BLaER1 (cell line): Measurements from ENCODE around the gene P2RX2.

Experiments used
- H3K27ac ChIP-seq: shearing (Covaris generic); formaldehyde crosslinking; 2 replicates; pipeline ENCODE4 v1.8.1; 2022
- H3K27me3 ChIP-seq: shearing (Covaris generic); formaldehyde crosslinking; 2 replicates; pipeline ENCODE4 v1.8.1; 2022
- H3K36me3 ChIP-seq: shearing (Covaris generic); formaldehyde crosslinking; 2 replicates; pipeline ENCODE4 v1.8.1; 2022
- H3K4me1 ChIP-seq: shearing (Covaris generic); formaldehyde crosslinking; 2 replicates; pipeline ENCODE4 v1.8.1; 2022
- H3K4me2 ChIP-seq: shearing (Covaris generic); formaldehyde crosslinking; 2 replicates; pipeline ENCODE4 v1.8.1; 2022
- H3K4me3 ChIP-seq: shearing (Covaris generic); formaldehyde crosslinking; 2 replicates; pipeline ENCODE4 v1.8.1; 2022
- H3K9ac ChIP-seq: shearing (Covaris generic); formaldehyde crosslinking; 2 replicates; pipeline ENCODE4 v1.8.1; 2022
- H3K9me3 ChIP-seq: shearing (Covaris generic); formaldehyde crosslinking; 2 replicates; pipeline ENCODE4 v1.8.1; 2022
- H4K20me1 ChIP-seq: shearing (Covaris generic); formaldehyde crosslinking; 2 replicates; pipeline ENCODE4 v1.8.1; 2022
- Cebpa-rat ChIP-seq: shearing (Covaris generic); IDR thresholded peaks from 2 replicates; pipeline ENCODE4 v1.8.1; 2022

The P2RX2 gene

GRCh38 chr12:132659146-132659545 lies 40.6 kb downstream of the P2RX2 start:
- peak overlapping the region; percentile 92 for H3K4me2 ChIP-seq
- peak overlapping the region; percentile 87 for H3K27ac ChIP-seq
- H3K9ac ChIP-seq: peak overlapping the region; percentile 67
- H3K4me3 ChIP-seq: no peak overlapping the region
- H3K27me3 ChIP-seq: no peaks in the 10 kb centered on the region
- no peak for TF ChIP-seq Cebpa-rat
- H3K4me1 ChIP-seq: peaks cover 86% of the 10 kb centered on the region
- peaks cover 95% of the 10 kb centered on the region for H3K36me3 ChIP-seq
- no peaks in the 10 kb centered on the region for H4K20me1 ChIP-seq
- no peaks in the 10 kb centered on the region for H3K9me3 ChIP-seq

- H3K27ac ChIP-seq: peak overlapping the region; percentile 87
- peak overlapping the region; percentile 67 for H3K9ac ChIP-seq
- H3K27me3 ChIP-seq: no peaks in the 10 kb centered on the region
- no peaks in the 10 kb centered on the region for H4K20me1 ChIP-seq
- peak overlapping the region; percentile 16; the same call in 1 of the 2 replicates for H3K4me3 ChIP-seq
- H3K9me3 ChIP-seq: no peaks in the 10 kb centered on the region
- TF ChIP-seq Cebpa-rat: no peak
- peaks cover 94% of the 10 kb centered on the region for H3K36me3 ChIP-seq
- H3K4me1 ChIP-seq: peaks cover 92% of the 10 kb centered on the region
- peak overlapping the region; percentile 92 for H3K4me2 ChIP-seq
These were observed 41.5 kb downstream of the P2RX2 start for GRCh38 chr12:132660052-132660451.

GRCh38 chr12:132660996-132661395 lies 42.4 kb downstream of the P2RX2 start:
- peak overlapping the region; percentile 92 for H3K4me2 ChIP-seq
- H3K4me1 ChIP-seq: peaks cover 100% of the 10 kb centered on the region
- no peak overlapping the region; the same call in 1 of the 2 replicates for H3K4me3 ChIP-seq
- no peaks in the 10 kb centered on the region for H4K20me1 ChIP-seq
- H3K9ac ChIP-seq: peak overlapping the region; percentile 78
- H3K36me3 ChIP-seq: peaks cover 94% of the 10 kb centered on the region
- TF ChIP-seq Cebpa-rat: no peak
- no peaks in the 10 kb centered on the region for H3K27me3 ChIP-seq
- H3K9me3 ChIP-seq: no peaks in the 10 kb centered on the region
- H3K27ac ChIP-seq: peak overlapping the region; percentile 87

GRCh38 chr12:132661972-132662371 lies 43.4 kb downstream of the P2RX2 start:
- TF ChIP-seq Cebpa-rat: no peak
- Histone ChIP-seq H3K36me3 (peaks cover 94% of the 10 kb centered on the region), H3K4me2 (peak overlapping the region; percentile 92), H3K27ac (peak overlapping the region; percentile 87), H3K9me3 (no peaks in the 10 kb centered on the region), H3K4me3 (peak overlapping the region; percentile 55; the same call in 1 of the 2 replicates), H3K9ac (peak overlapping the region; percentile 78), H4K20me1 (no peaks in the 10 kb centered on the region), H3K4me1 (peaks cover 96% of the 10 kb centered on the region), H3K27me3 (no peaks in the 10 kb centered on the region)

- no peaks in the 10 kb centered on the region for H3K9me3 ChIP-seq
- H3K36me3 ChIP-seq: peaks cover 94% of the 10 kb centered on the region
- TF ChIP-seq Cebpa-rat: no peak
- peak overlapping the region; percentile 87 for H3K27ac ChIP-seq
- no peaks in the 10 kb centered on the region for H4K20me1 ChIP-seq
- peak overlapping the region; percentile 55 for H3K4me3 ChIP-seq
- H3K9ac ChIP-seq: peak overlapping the region; percentile 78
- H3K4me1 ChIP-seq: peaks cover 89% of the 10 kb centered on the region
- peak overlapping the region; percentile 92 for H3K4me2 ChIP-seq
- no peaks in the 10 kb centered on the region for H3K27me3 ChIP-seq
These were observed 44.6 kb downstream of the P2RX2 start for GRCh38 chr12:132662901-132663755.

- Histone ChIP-seq H4K20me1 (no peaks in the 10 kb centered on the region), H3K36me3 (peaks cover 96% of the 10 kb centered on the region), H3K4me1 (peaks cover 85% of the 10 kb centered on the region), H3K27me3 (no peaks in the 10 kb centered on the region), H3K9ac (peak overlapping the region; percentile 78), H3K27ac (peak overlapping the region; percentile 87), H3K4me2 (peak overlapping the region; percentile 92), H3K4me3 (peak overlapping the region; percentile 55), H3K9me3 (no peaks in the 10 kb centered on the region)
- TF ChIP-seq Cebpa-rat: no peak
These were observed 45.9 kb downstream of the P2RX2 start for GRCh38 chr12:132664206-132665148.

- H3K4me2 ChIP-seq: peak overlapping the region; percentile 92
- H3K9ac ChIP-seq: peak overlapping the region; percentile 15; the same call in 1 of the 2 replicates
- no peaks in the 10 kb centered on the region for H3K27me3 ChIP-seq
- H3K36me3 ChIP-seq: peaks cover 96% of the 10 kb centered on the region
- peak overlapping the region; percentile 87 for H3K27ac ChIP-seq
- no peaks in the 10 kb centered on the region for H3K9me3 ChIP-seq
- no peak for TF ChIP-seq Cebpa-rat
- no peaks in the 10 kb centered on the region for H4K20me1 ChIP-seq
- H3K4me1 ChIP-seq: peaks cover 78% of the 10 kb centered on the region
- no peak overlapping the region for H3K4me3 ChIP-seq
These were observed 46.5 kb downstream of the P2RX2 start for GRCh38 chr12:132665149-132665491.

- peaks cover 72% of the 10 kb centered on the region for H3K4me1 ChIP-seq
- H4K20me1 ChIP-seq: no peaks in the 10 kb centered on the region
- H3K36me3 ChIP-seq: peaks cover 96% of the 10 kb centered on the region
- no peaks in the 10 kb centered on the region for H3K27me3 ChIP-seq
- 0 out of 2 replicates have a peak overlapping the region, but pooled peaks have one; percentile 15 for H3K9ac ChIP-seq
- no peak overlapping the region for H3K4me3 ChIP-seq
- no peak for TF ChIP-seq Cebpa-rat
- H3K27ac ChIP-seq: peak overlapping the region; percentile 87
- no peaks in the 10 kb centered on the region for H3K9me3 ChIP-seq
- H3K4me2 ChIP-seq: peak overlapping the region; percentile 92
These were observed 47.2 kb downstream of the P2RX2 start for GRCh38 chr12:132665794-132666193.

GRCh38 chr12:132668191-132669088 lies 49.9 kb downstream of the P2RX2 start:
- no peak overlapping the region for H3K4me3 ChIP-seq
- no peaks in the 10 kb centered on the region for H4K20me1 ChIP-seq
- peak overlapping the region; percentile 55 for H3K9ac ChIP-seq
- no peak for TF ChIP-seq Cebpa-rat
- H3K9me3 ChIP-seq: no peaks in the 10 kb centered on the region
- H3K4me1 ChIP-seq: peaks cover 59% of the 10 kb centered on the region
- H3K4me2 ChIP-seq: peak overlapping the region; percentile 24; the same call in 1 of the 2 replicates
- peak overlapping the region; percentile 61 for H3K27ac ChIP-seq
- no peaks in the 10 kb centered on the region for H3K27me3 ChIP-seq
- H3K36me3 ChIP-seq: peaks cover 99% of the 10 kb centered on the region
